Fibroblast of lung (primary cell): ENCODE results near the gene KCTD21. TPM values are rescaled to one million over a fixed set of nuclear protein-coding genes. Genes with fewer than 3 reads are reported as not detected.

Source experiments
- DNase-seq, 2 donors: peaks; one replicate each; pipeline versions ENCODE4 v3.0.0 to v3.0.0-alpha.2; 2010; ENCODE audit warnings: low read depth in 2 of 2
- H2AFZ ChIP-seq: 2 replicates; pipeline ENCODE4 v1.5.1; 2012; ENCODE audit warnings: low read length, control low read depth, inconsistent platforms
- H3K27ac ChIP-seq: 2 replicates; pipeline ENCODE4 v1.5.1; 2011; ENCODE audit warnings: low read length, control low read depth; ENCODE audit not compliant: insufficient read depth
- H3K27me3 ChIP-seq: 2 replicates; pipeline ENCODE4 v1.5.1; 2011; ENCODE audit warnings: mild to moderate bottlenecking, low read length; ENCODE audit not compliant: control insufficient read depth, insufficient read depth
- H3K36me3 ChIP-seq: 2 replicates; pipeline ENCODE4 v1.5.1; 2011; ENCODE audit warnings: low read length; ENCODE audit not compliant: control insufficient read depth, insufficient read depth
- H3K4me1 ChIP-seq: 2 replicates; pipeline ENCODE4 v1.5.1; 2011; ENCODE audit warnings: low read length; ENCODE audit not compliant: control insufficient read depth, insufficient read depth; ENCODE audit errors: extremely low read depth
- H3K4me2 ChIP-seq: 2 replicates; pipeline ENCODE4 v1.5.1; 2011; ENCODE audit warnings: low read length, control low read depth; ENCODE audit not compliant: insufficient read depth; ENCODE audit errors: extremely low read depth
- H3K4me3 ChIP-seq, 4 experiments: fragments of 200-600 bp in 1 of 4; sonication (generic) in 1 of 4; replicated peaks in 1 of 4; 2 replicates each; pipeline ENCODE4 v1.5.1; 2011 to 2016; ENCODE audit warnings: low read length in 4 of 4, low read depth in 3 of 4, mild to moderate bottlenecking in 3 of 4, control low read depth in 2 of 4, inconsistent platforms in 1 of 4, mixed read lengths in 1 of 4; ENCODE audit not compliant: insufficient read depth in 1 of 4; ENCODE audit errors: control extremely low read depth in 1 of 4
- H3K79me2 ChIP-seq: 2 replicates; pipeline ENCODE4 v1.5.1; 2012; ENCODE audit warnings: mild to moderate bottlenecking, low read length, inconsistent platforms; ENCODE audit not compliant: control insufficient read depth, insufficient read depth
- H3K9ac ChIP-seq: 2 replicates; pipeline ENCODE4 v1.5.1; 2011; ENCODE audit warnings: mild to moderate bottlenecking, low read length, control low read depth; ENCODE audit not compliant: insufficient read depth
- H3K9me3 ChIP-seq: 2 replicates; pipeline ENCODE4 v1.5.1; 2012; ENCODE audit warnings: low read depth, low read length; ENCODE audit not compliant: control insufficient read depth, insufficient read depth
- H4K20me1 ChIP-seq: 2 replicates; pipeline ENCODE4 v1.5.1; 2011; ENCODE audit warnings: low read length; ENCODE audit not compliant: control insufficient read depth, insufficient read depth; ENCODE audit errors: extremely low read depth
- EZH2 ChIP-seq: IDR thresholded peaks from 2 replicates; pipeline ENCODE4 v1.5.1; 2012; ENCODE audit warnings: low read length, control low read depth, mild to moderate bottlenecking; ENCODE audit errors: missing control alignments
- polyA plus RNA-seq, 2 donors: library from polyadenylated mRNA; depleted of rRNA in 1 of 2; stranded (reverse) in 1 of 2; unstranded in 1 of 2; fragments of >200 nt; gene quantifications; 2 replicates each; pipeline ENCODE4 v1.2.1, GENCODE V29; 2011 to 2012; ENCODE audit warnings: missing spikeins in 1 of 2
- total RNA-seq: library from RNA; depleted of rRNA; stranded (reverse); fragments of >200 nt; gene quantifications from 2 replicates; pipeline ENCODE4 v1.2.1, GENCODE V29; 2014
- TF ChIP-seq, protein P1 (sequence below), 2 donors: IDR thresholded peaks in 1 of 2; conservative IDR thresholded peaks in 1 of 2; 1 replicate in 1 of 2; 2 replicates in 1 of 2; pipeline ENCODE4 v1.5.1; 2011 to 2012; ENCODE audit warnings: low read length in 2 of 2, control low read depth in 1 of 2, inconsistent platforms in 1 of 2, low read depth in 1 of 2, mild to moderate bottlenecking in 1 of 2

The KCTD21 gene
- total and polyA plus RNA-seq, 2 donors (not counting 1 experiment from before 2014, with no cell fraction given): 8.1 to 15.9 TPM

DNA sequence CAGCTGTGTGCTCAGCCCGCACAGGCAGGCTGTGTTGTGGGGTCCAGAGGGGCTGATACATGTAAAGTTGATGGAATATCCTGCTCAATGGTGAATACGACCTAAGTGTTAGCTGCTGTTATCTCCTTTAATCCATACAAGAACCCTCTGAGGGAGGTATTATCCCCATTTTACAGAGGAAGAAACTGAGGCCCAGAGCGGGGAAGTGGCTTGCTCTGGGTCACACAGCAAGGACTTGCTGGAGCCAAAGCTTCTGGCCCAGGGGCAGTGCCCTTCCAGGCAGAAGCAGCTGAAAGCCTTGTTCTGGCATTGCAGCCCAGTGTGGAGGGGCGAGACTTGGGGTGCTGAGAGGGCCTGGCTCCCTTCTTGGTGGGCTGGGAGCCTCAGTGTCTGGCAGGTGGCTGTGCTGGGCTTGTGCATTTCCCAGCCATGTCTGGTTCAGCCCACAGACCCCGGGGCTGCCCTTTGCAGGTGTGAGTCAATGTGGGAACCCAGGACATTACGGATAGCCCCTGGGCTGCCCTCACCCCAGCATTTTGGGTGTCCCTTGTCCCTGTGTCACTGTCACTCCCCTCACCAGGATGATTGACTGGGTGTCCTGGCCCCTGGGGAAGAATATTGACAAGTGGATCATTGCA is 10.7 kb upstream of the KCTD21 start:
- DNase-seq: no peak
- no peaks in the 10 kb centered on the region for H4K20me1 ChIP-seq
- TF ChIP-seq, protein P1, sequence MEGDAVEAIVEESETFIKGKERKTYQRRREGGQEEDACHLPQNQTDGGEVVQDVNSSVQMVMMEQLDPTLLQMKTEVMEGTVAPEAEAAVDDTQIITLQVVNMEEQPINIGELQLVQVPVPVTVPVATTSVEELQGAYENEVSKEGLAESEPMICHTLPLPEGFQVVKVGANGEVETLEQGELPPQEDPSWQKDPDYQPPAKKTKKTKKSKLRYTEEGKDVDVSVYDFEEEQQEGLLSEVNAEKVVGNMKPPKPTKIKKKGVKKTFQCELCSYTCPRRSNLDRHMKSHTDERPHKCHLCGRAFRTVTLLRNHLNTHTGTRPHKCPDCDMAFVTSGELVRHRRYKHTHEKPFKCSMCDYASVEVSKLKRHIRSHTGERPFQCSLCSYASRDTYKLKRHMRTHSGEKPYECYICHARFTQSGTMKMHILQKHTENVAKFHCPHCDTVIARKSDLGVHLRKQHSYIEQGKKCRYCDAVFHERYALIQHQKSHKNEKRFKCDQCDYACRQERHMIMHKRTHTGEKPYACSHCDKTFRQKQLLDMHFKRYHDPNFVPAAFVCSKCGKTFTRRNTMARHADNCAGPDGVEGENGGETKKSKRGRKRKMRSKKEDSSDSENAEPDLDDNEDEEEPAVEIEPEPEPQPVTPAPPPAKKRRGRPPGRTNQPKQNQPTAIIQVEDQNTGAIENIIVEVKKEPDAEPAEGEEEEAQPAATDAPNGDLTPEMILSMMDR (conservative IDR thresholded peaks at IDR 0.05 in 1 of 2, IDR thresholded peaks at IDR 0.05 in 1 of 2; ENCODE audit: low read depth in 1 of 2, low read length in 2 of 2): no peak
- TF ChIP-seq EZH2: no peak

DNA sequence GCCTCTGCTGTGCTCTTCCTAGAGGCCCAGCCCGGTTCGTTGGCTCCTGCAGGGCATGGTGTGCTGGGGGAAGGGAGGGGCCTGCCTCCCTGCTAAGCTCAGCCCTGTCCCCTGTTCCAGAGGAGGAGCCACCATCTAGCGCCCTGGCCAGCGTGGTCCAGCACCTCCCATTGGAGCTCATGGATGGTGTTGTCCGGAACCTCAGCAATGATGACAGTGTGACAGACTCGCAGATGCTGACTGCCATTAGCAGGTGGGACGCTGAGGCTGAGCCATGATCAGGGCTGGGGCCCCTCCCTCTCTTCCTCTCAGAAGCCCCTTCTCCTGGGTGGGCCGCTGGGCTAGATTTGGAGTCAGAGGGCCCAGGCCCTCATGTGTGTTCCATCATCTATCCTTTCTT is 9.4 kb upstream of the KCTD21 start:
- Histone ChIP-seq H3K79me2 (peaks cover 4% of the 10 kb centered on the region), H3K27ac (no peak overlapping the region), H3K36me3 (peaks cover 17% of the 10 kb centered on the region), H3K9me3 (no peaks in the 10 kb centered on the region), H3K4me3 (no peak overlapping the region), H4K20me1 (no peaks in the 10 kb centered on the region), H3K27me3 (no peaks in the 10 kb centered on the region), H3K4me2 (no peak overlapping the region), H2AFZ (no peak overlapping the region), H3K9ac (no peak overlapping the region), H3K4me1 (peaks cover 2% of the 10 kb centered on the region)
- DNase-seq: no peak
- TF ChIP-seq, protein P1 (conservative IDR thresholded peaks at IDR 0.05 in 1 of 2, IDR thresholded peaks at IDR 0.05 in 1 of 2; ENCODE audit: low read depth in 1 of 2, low read length in 2 of 2): no peak
- TF ChIP-seq EZH2: no peak

More for the DNA sequence above, 10.7 kb upstream of the KCTD21 start:
- no peaks in the 10 kb centered on the region for H3K4me1 ChIP-seq
- no peak overlapping the region for H3K4me2 ChIP-seq
- no peak overlapping the region for H3K4me3 ChIP-seq
- H3K27me3 ChIP-seq: no peaks in the 10 kb centered on the region
- peaks cover 18% of the 10 kb centered on the region for H3K36me3 ChIP-seq
- no peak overlapping the region for H3K27ac ChIP-seq
- no peaks in the 10 kb centered on the region for H3K9me3 ChIP-seq
- H2AFZ ChIP-seq: no peak overlapping the region
- H3K9ac ChIP-seq: no peak overlapping the region
- H3K79me2 ChIP-seq: peaks cover 4% of the 10 kb centered on the region

DNA sequence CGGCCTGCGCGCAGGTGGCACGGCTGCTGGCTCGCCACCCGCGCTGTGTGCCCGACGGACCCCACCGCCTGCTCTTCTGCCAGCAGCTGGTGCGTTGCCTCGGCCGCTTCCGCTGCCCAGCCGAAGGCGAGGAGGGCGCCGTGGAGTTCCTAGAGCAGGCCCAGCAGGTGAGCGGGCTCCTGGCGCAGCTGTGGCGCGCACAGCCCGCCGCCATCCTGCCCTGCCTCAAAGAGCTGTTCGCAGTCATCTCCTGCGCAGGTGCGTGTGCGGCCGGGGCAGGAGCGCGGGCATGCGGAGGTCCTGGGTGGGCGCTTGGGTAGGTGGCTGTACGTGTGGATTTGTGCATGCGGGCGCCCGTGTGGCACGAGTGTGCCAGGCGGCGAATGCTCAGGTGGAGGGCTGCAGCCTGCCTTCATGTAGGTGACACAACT is 8.2 kb upstream of the KCTD21 start:
- Histone ChIP-seq H3K9ac (no peak overlapping the region), H3K4me2 (no peak overlapping the region), H2AFZ (no peak overlapping the region), H3K4me3 (no peak overlapping the region), H4K20me1 (no peaks in the 10 kb centered on the region), H3K27ac (no peak overlapping the region), H3K4me1 (peaks cover 8% of the 10 kb centered on the region), H3K79me2 (peaks cover 6% of the 10 kb centered on the region), H3K27me3 (no peaks in the 10 kb centered on the region), H3K36me3 (peaks cover 17% of the 10 kb centered on the region), H3K9me3 (no peaks in the 10 kb centered on the region)
- TF ChIP-seq, protein P1 (conservative IDR thresholded peaks at IDR 0.05 in 1 of 2, IDR thresholded peaks at IDR 0.05 in 1 of 2; ENCODE audit: low read depth in 1 of 2, low read length in 2 of 2): no peak
- no peak for TF ChIP-seq EZH2
- no peak for DNase-seq
